GM23338 (cell line): Measurements from ENCODE around the gene COL4A3.

Experiments
- CREB1 ChIP-seq: fragments of 250-450 bp; sonication (Bioruptor Pico); IDR thresholded peaks from 2 replicates; pipeline ENCODE4 v1.5.0; 2020; ENCODE audit warnings: low read depth, mild to moderate bottlenecking, moderate library complexity
- EZH2 ChIP-seq: fragments of 200-600 bp; sonication (generic); IDR thresholded peaks from one replicate; pipeline ENCODE4 v1.8.0; 2017; ENCODE audit warnings: antibody characterized with exemption, mild to moderate bottlenecking, low read depth; ENCODE audit not compliant: unreplicated experiment
- POLR2AphosphoS5 ChIP-seq: IDR thresholded peaks from 2 replicates; pipeline ENCODE4 v1.6.1; 2016; ENCODE audit warnings: antibody characterized with exemption, low read depth
- ZNF331 ChIP-seq: fragments of 250-450 bp; sonication (Bioruptor Pico); IDR thresholded peaks from 2 replicates; pipeline ENCODE4 v1.5.0; 2020; ENCODE audit warnings: low read depth, mild to moderate bottlenecking, moderate library complexity
- TF ChIP-seq, protein P1 (sequence below), 2 experiments: fragments of 200-600 bp in 1 of 2; sonication (generic) in 1 of 2; conservative IDR thresholded peaks; 2 replicates each; pipeline versions ENCODE4 v1.5.1 to v1.6.1; 2016 to 2017; ENCODE audit warnings: antibody characterized with exemption in 2 of 2, low read depth in 2 of 2, mild to moderate bottlenecking in 2 of 2, moderate library complexity in 1 of 2
- TF ChIP-seq, protein P2 (sequence below): IDR thresholded peaks from one replicate; pipeline ENCODE4 v1.6.1; 2018; ENCODE audit warnings: antibody characterized with exemption; ENCODE audit not compliant: unreplicated experiment
- TF ChIP-seq, protein P3 (sequence below): IDR thresholded peaks from 2 replicates; pipeline ENCODE4 v1.6.1; 2016; ENCODE audit warnings: antibody characterized with exemption

DNA sequence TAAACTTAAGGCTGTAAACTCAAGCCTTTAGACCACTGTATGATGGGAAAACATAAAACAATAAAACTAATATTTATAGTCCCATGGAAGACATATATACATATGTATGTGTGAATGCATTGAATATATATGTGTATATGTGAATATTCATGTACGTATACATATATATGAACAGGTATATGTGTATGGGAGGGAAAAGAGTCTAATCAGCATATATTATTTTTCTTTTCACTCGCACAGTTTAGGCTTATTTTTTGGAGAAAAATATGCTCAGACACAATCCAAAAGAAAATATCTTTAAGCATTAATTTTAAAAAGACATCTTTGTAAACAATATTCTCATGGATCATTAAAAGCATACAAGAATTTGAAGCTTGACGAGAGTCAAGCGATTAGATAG, 23.1 kb upstream of the COL4A3 start:
- TF ChIP-seq, protein P1, sequence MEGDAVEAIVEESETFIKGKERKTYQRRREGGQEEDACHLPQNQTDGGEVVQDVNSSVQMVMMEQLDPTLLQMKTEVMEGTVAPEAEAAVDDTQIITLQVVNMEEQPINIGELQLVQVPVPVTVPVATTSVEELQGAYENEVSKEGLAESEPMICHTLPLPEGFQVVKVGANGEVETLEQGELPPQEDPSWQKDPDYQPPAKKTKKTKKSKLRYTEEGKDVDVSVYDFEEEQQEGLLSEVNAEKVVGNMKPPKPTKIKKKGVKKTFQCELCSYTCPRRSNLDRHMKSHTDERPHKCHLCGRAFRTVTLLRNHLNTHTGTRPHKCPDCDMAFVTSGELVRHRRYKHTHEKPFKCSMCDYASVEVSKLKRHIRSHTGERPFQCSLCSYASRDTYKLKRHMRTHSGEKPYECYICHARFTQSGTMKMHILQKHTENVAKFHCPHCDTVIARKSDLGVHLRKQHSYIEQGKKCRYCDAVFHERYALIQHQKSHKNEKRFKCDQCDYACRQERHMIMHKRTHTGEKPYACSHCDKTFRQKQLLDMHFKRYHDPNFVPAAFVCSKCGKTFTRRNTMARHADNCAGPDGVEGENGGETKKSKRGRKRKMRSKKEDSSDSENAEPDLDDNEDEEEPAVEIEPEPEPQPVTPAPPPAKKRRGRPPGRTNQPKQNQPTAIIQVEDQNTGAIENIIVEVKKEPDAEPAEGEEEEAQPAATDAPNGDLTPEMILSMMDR (conservative IDR thresholded peaks at IDR 0.05; ENCODE audit: low read depth in 2 of 2) = no peak
- TF ChIP-seq, protein P2, sequence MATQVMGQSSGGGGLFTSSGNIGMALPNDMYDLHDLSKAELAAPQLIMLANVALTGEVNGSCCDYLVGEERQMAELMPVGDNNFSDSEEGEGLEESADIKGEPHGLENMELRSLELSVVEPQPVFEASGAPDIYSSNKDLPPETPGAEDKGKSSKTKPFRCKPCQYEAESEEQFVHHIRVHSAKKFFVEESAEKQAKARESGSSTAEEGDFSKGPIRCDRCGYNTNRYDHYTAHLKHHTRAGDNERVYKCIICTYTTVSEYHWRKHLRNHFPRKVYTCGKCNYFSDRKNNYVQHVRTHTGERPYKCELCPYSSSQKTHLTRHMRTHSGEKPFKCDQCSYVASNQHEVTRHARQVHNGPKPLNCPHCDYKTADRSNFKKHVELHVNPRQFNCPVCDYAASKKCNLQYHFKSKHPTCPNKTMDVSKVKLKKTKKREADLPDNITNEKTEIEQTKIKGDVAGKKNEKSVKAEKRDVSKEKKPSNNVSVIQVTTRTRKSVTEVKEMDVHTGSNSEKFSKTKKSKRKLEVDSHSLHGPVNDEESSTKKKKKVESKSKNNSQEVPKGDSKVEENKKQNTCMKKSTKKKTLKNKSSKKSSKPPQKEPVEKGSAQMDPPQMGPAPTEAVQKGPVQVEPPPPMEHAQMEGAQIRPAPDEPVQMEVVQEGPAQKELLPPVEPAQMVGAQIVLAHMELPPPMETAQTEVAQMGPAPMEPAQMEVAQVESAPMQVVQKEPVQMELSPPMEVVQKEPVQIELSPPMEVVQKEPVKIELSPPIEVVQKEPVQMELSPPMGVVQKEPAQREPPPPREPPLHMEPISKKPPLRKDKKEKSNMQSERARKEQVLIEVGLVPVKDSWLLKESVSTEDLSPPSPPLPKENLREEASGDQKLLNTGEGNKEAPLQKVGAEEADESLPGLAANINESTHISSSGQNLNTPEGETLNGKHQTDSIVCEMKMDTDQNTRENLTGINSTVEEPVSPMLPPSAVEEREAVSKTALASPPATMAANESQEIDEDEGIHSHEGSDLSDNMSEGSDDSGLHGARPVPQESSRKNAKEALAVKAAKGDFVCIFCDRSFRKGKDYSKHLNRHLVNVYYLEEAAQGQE = no peak
- TF ChIP-seq ZNF331 = no peak
- TF ChIP-seq POLR2AphosphoS5 = no peak
- TF ChIP-seq EZH2 = no peak
- no peak for TF ChIP-seq CREB1 (CRISPR knock-in tag)
- TF ChIP-seq, protein P3, sequence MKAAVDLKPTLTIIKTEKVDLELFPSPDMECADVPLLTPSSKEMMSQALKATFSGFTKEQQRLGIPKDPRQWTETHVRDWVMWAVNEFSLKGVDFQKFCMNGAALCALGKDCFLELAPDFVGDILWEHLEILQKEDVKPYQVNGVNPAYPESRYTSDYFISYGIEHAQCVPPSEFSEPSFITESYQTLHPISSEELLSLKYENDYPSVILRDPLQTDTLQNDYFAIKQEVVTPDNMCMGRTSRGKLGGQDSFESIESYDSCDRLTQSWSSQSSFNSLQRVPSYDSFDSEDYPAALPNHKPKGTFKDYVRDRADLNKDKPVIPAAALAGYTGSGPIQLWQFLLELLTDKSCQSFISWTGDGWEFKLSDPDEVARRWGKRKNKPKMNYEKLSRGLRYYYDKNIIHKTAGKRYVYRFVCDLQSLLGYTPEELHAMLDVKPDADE = no peak
